C4-2B (cell line): Measurements from ENCODE around the gene ACSF3.

Source experiments
- H3K27ac ChIP-seq: fragments of 450-650 bp; 2 replicates; pipeline ENCODE4 v1.5.1; 2017
- ZFX ChIP-seq: fragments of 450-650 bp; IDR thresholded peaks from 2 replicates; pipeline ENCODE4 v1.6.1; 2017
- TF ChIP-seq, protein P1 (sequence below): fragments of 450-650 bp; conservative IDR thresholded peaks from 2 replicates; pipeline ENCODE4 v1.5.1; 2017; ENCODE audit warnings: mild to moderate bottlenecking

ACSF3 gene

DNA sequence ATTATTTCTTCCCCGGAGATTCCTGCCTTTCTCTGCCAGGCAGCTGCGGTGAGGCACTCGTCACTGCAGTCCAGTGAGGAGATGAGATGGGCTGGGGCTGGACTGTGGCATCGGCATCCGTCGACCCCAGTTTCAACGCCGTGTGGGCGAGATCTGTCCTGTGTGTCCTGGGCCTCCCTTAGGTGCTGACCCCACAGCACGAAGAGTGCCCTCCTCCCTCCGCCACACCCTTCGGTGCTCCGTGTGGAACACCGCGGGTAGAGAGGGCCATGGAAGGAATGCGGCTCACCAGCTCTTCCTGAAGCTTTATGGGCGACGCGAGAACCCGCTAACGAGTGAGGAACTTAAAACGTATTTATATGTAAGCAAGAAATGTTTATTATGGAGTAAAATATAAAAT is 17.6 kb downstream of the ACSF3 start:
- TF ChIP-seq ZFX: no peak
- TF ChIP-seq, protein P1, sequence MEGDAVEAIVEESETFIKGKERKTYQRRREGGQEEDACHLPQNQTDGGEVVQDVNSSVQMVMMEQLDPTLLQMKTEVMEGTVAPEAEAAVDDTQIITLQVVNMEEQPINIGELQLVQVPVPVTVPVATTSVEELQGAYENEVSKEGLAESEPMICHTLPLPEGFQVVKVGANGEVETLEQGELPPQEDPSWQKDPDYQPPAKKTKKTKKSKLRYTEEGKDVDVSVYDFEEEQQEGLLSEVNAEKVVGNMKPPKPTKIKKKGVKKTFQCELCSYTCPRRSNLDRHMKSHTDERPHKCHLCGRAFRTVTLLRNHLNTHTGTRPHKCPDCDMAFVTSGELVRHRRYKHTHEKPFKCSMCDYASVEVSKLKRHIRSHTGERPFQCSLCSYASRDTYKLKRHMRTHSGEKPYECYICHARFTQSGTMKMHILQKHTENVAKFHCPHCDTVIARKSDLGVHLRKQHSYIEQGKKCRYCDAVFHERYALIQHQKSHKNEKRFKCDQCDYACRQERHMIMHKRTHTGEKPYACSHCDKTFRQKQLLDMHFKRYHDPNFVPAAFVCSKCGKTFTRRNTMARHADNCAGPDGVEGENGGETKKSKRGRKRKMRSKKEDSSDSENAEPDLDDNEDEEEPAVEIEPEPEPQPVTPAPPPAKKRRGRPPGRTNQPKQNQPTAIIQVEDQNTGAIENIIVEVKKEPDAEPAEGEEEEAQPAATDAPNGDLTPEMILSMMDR: no peak
- H3K27ac ChIP-seq: no peak overlapping the region

DNA sequence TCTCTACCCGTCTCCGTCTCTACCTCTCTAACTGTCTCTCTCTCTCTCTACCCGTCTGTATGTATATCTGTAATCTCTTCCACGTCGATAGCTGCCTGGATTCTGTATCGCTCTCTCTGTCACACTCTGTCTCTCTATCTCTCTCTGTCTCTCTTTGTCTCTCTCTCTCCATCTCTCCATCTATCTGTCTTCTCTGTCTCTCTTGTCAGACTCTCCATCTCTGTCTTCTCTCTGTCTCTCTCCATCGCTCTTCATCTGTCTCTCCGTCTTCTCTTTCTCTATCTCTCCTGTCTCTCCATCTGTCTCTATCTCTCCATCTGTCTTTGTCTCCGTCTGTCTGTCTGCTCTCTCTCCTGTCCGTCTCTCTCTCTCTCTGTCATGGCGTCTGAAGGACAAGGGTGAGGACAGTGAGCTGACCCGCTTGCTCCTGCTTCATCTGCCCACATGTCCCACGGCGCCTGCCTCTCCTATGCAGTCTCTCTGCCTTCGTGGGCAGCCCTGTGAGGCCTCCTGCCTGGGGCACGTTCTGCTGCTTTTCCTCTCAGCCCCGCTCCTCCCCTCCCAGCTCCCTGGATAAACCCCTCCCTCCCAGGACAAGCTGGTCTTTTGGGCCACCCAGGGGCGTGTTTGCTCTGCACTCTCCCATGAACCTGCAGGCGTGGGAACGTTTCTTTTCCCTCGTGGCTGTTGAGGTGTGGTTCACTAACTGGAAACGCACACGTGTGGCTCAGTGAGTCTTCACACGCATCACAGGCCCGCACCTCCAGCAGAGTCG is 18.9 kb downstream of the ACSF3 start:
- H3K27ac ChIP-seq: no peak overlapping the region
- no peak for TF ChIP-seq ZFX
- TF ChIP-seq, protein P1: no peak

DNA sequence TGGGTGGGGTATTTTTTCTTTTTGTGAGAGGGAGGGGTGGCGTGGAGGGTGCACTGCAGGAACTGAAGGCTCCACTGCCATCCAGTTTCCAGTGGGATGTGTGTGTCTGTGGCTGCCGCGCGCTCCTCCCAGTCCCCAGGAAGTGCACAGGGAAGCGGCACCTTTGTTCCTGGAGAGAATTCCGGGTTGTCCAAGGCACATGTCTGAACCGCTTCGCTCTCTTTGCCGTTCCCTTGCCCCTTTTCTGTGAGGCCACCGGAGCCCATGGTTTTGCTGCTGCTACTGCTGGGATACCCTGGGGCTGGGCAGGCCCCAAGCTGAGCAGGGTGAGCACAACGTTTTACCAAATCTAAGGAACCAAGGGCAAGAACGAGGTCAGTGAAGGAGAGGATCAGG is 19.5 kb downstream of the ACSF3 start:
- no peak overlapping the region for H3K27ac ChIP-seq
- TF ChIP-seq, protein P1: no peak
- no peak for TF ChIP-seq ZFX

DNA sequence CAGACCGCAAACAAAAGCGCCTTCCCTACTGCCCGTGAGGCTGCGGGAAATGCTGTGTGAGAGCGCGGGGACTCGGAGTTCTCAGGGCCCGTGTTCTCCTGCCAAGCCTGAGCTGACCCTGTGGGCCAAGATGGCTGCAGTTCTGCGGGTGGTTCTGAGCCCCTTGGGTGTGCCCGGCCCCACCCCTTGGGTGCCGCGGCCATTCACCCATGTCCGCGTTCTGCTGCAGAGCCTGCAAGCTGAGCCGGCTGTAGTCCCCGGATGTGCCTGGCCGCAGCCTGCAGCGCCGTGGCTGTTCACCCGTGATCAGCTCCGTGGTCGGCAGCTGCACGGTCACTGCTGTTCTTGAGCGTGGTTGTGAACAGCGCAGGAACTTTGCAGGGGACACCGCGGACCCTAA is 20.0 kb downstream of the ACSF3 start:
- no peak overlapping the region for H3K27ac ChIP-seq
- TF ChIP-seq, protein P1: no peak
- TF ChIP-seq ZFX: no peak

DNA sequence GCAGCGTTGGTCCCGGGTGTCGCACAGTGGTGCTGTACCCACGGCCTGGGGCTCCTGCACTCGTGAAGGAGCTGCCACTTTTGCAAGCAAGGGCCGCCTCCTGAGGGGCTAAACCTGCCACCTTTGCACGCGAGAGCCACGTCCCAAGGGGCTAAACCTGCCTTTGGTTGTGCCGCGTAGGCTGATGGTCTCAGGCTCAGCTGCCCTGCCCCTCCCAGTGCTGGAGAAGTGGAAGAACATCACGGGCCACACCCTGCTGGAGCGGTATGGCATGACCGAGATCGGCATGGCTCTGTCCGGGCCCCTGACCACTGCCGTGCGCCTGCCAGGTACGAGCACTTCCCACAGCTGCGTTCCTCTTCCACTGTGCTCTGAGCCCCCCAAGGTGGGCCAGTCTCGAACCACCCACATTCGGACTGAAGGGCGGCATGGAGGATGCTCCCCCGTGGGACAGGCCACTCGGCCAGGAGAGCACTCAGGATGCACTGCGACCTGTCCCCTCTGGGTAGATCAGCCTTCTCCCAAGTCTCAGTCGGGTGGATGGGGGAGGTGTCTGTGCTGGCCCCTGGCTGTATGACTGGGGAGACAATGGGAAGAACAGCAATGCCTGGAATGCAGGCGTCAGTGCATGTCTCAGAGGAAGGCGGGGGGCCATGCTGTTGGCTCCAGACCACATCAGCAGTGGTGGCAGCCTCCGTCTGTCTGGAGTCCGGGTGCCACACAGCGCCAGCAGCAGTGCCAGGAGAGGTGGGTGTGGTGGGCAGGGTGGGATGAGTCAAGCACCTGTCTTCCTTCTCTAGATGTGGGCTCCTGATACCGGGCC is 20.7 kb downstream of the ACSF3 start:
- TF ChIP-seq, protein P1: no peak
- no peak for TF ChIP-seq ZFX
- no peak overlapping the region for H3K27ac ChIP-seq

DNA sequence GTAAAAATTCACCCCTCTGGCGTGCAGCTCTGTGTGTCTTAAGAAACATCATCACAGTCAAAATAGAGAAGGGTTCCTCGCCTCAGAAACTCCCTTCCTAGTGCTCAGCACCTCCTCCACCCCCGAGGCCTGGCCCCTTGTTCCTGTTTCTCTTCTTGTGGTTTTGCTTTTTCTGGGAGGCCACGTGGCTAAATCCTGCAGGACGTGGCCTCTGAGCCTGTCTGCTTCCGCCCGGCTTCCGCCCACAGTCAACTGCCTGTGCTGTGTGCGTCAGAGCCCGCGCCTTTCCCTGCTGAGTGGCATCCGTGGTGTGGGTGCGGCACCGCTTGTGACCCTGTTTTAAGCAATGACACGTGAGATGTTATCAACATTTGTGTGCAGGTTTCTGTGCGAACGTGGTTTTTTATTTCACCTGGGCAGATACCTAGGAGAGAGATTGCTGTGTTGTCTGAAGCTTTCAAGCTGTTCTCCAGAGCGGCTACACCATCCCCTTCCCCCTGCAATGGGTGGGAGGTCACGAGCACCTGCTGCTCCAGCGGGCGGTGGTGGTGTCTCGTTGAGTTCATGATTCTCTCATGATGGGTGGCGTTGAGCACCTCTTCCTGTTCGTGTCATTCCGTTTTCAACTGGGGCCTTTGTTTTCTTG is 21.7 kb downstream of the ACSF3 start:
- H3K27ac ChIP-seq: no peak overlapping the region
- TF ChIP-seq, protein P1: no peak
- TF ChIP-seq ZFX: no peak
